Hepatocyte (in vitro differentiated cells): ENCODE data around the gene MICALL2.

ENCODE experiments used
- CTCF ChIP-seq: fragments of 200-600 bp; sonication (generic); IDR thresholded peaks from 2 replicates; pipeline ENCODE4 v1.5.1; 2016; ENCODE audit warnings: antibody characterized with exemption, mild to moderate bottlenecking; ENCODE audit not compliant: poor library complexity
- EZH2phosphoT487 ChIP-seq: fragments of 200-600 bp; sonication (generic); IDR thresholded peaks from one replicate; pipeline ENCODE4 v1.6.1; 2018; ENCODE audit warnings: antibody characterized with exemption, mild to moderate bottlenecking, low read depth, moderate library complexity; ENCODE audit not compliant: unreplicated experiment, severe bottlenecking

- no peak for TF ChIP-seq CTCF
- TF ChIP-seq EZH2phosphoT487 = no peak
These were observed 15.5 kb upstream of the MICALL2 start for GRCh38 chr7:1474736-1475135.
